Natural killer cell treated with Interleukin-12 subunit alpha and Interleukin-12 subunit beta and Interleukin-15 and Interleukin-18, amount 100 ng/mL, for 72 hours (primary cell): Measurements from ENCODE around the gene GNG14. TPM values are rescaled to one million over a fixed set of nuclear protein-coding genes. Genes with fewer than 3 reads are reported as not detected.
"Not testable (repeated sequence)": the region's sequence is repeated elsewhere in the genome, so short reads cannot be mapped to it uniquely, and the experiment has no call there.

Experiments
- ATAC-seq, 2 donors: fragments of 150-1000 bp; cut with Tn5 transposase in 1 of 2; sonication (Bioruptor Pico), chemical (Tn5 transposase) in 1 of 2; 2 replicates each; pipeline ENCODE4 v1.10.0; 2021
- DNase-seq: peaks from one replicate; pipeline ENCODE4 v3.0.0; 2022; ENCODE audit warnings: low spot score
- H3K27ac Mint-ChIP-seq, 2 donors: 1 replicate in 1 of 2; 2 replicates in 1 of 2; pipeline ENCODE4 v1.8.0; 2022; ENCODE audit warnings: mixed read lengths in 2 of 2, mild to moderate bottlenecking in 1 of 2, moderate library complexity in 1 of 2
- H3K27me3 Mint-ChIP-seq, 2 donors: 1 replicate in 1 of 2; 2 replicates in 1 of 2; pipeline ENCODE4 v1.8.0; 2022; ENCODE audit warnings: mixed read lengths in 2 of 2
- H3K36me3 Mint-ChIP-seq: one replicate; pipeline ENCODE4 v1.8.0; 2022; ENCODE audit warnings: mixed read lengths
- H3K4me1 Mint-ChIP-seq, 2 donors: 1 replicate in 1 of 2; 2 replicates in 1 of 2; pipeline ENCODE4 v1.8.0; 2022; ENCODE audit warnings: low read depth in 2 of 2, mixed read lengths in 2 of 2, mild to moderate bottlenecking in 1 of 2
- H3K4me3 Mint-ChIP-seq: one replicate; pipeline ENCODE4 v1.8.0; 2022; ENCODE audit warnings: mixed read lengths
- H3K9me3 Mint-ChIP-seq: 2 replicates; pipeline ENCODE4 v1.8.0; 2022; ENCODE audit warnings: mixed read lengths
- total RNA-seq, 2 donors: library from RNA; stranded (reverse); gene quantifications; one replicate each; pipeline ENCODE4 v1.2.3, GENCODE V29; 2022

Gene GNG14
- total RNA-seq, 2 donors from 2014 or later, result not detected

DNA sequence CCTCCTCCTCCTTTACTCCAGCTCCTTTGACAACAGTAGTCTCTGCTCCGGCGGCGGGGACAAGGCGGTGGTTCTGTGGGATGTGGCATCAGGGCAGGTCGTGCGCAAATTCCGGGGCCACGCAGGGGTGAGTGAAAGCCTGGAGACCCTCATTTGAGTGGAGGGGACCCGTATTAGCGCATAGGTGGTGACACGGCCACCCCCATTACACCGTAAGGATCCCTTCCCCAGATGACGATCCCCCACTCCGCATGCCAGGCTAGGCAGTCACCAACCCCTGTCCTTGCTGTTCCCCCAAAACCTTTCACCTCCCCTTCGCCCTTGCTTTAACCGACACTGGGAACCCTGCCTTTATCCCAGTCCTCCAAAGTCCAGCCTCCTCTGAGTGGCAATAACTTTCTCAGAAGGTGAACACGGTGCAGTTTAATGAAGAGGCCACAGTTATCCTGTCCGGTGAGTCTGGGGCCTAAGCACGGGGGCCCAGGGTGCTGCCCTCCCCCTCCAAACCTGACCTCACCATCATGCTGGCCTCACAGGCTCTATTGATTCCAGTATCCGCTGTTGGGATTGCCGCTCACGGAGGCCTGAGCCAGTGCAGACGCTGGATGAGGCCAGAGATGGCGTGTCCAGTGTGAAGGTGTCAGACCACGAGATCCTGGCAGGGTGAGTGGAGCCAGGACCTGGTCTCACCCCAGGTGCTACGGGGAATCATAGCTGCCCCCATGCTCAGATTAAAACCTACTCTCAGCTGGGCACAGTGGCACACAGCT, 17.5 kb upstream of the GNG14 start:
- Mint-ChIP-seq H3K4me1 (peaks cover 41 to 47% of the 10 kb centered on the region in 2 donors), H3K9me3 (no peaks in the 10 kb centered on the region)

DNA sequence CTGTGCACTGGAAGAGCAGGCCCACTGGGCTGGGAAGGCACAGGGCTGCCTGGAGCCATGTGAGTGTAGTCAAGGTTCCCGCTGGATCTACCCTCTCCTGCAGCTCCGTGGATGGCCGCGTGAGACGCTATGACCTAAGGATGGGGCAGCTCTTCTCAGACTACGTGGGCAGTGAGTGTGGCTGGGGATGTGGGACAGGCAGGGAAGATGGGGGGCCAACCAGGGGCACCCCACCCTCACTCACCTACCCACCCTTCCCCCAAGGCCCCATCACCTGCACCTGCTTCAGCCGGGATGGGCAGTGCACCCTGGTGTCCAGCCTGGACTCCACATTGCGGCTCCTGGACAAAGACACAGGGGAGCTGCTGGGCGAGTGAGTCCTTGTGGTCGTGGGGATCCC, 15.1 kb upstream of the GNG14 start:
- no peak overlapping the region for H3K4me3 Mint-ChIP-seq
- H3K9me3 Mint-ChIP-seq, result no peaks in the 10 kb centered on the region
- peaks cover 38 to 44% of the 10 kb centered on the region in 2 donors for H3K4me1 Mint-ChIP-seq
- peaks cover 10% of the 10 kb centered on the region for H3K36me3 Mint-ChIP-seq
- no peaks in the 10 kb centered on the region for H3K27me3 Mint-ChIP-seq
- H3K27ac Mint-ChIP-seq, result no peak overlapping the region
- ATAC-seq (no peak), DNase-seq (no peak)

More for the DNA sequence above, 17.5 kb upstream of the GNG14 start:
- ATAC-seq (no peak), DNase-seq (no peak)
- H3K36me3 Mint-ChIP-seq, result peaks cover 7% of the 10 kb centered on the region
- no peaks in the 10 kb centered on the region for H3K27me3 Mint-ChIP-seq
- H3K4me3 Mint-ChIP-seq, result peak overlapping the region; percentile 99
- H3K27ac Mint-ChIP-seq, result peak overlapping the region; percentile 100

DNA sequence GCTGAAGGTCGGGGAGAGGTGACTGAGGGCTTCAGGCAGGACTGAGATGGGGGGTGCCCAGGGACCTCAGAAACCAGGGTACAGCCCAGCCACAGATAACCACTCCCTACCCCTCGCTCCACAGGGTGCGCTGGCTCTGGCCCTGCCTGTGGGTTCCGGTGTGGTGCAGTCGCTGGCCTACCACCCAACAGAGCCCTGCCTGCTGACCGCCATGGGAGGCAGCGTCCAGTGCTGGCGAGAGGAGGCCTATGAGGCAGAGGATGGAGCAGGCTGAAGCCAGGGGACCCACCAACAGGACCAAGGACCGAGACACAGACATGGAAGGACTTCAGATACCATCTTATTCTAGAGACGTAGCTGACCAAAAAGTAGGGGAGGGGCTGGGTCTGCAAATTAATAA, 12.4 kb upstream of the GNG14 start:
- H3K27ac Mint-ChIP-seq, result no peak overlapping the region
- no peaks in the 10 kb centered on the region for H3K27me3 Mint-ChIP-seq
- H3K9me3 Mint-ChIP-seq, result no peaks in the 10 kb centered on the region
- ATAC-seq (no peak), DNase-seq (no peak)
- peaks cover 30 to 35% of the 10 kb centered on the region in 2 donors for H3K4me1 Mint-ChIP-seq
- H3K36me3 Mint-ChIP-seq, result peaks cover 10% of the 10 kb centered on the region
- H3K4me3 Mint-ChIP-seq, result no peak overlapping the region

DNA sequence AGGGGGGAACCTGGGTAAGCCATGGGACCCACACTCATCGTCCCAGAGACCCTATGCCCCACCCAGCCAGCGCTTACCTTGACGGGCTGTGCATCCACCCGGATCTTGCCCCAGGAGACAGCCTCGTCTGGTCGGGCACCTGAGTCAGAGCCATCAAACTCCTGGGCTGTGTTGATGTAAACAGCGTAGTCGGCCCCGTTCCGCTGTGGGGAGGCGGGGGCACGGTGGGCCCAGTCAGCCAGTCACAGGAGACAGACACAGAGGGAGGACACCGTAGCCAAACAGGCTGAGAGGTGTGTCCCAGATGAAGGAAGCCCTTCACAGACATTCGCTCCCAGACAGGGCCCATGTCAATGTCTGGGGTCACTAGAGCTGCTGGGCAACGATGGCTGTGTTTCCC, 11.9 kb upstream of the GNG14 start:
- Mint-ChIP-seq H3K36me3 (peaks cover 13% of the 10 kb centered on the region), H3K4me1 (peaks cover 31 to 34% of the 10 kb centered on the region in 2 donors), H3K27me3 (no peaks in the 10 kb centered on the region), H3K4me3 (no peak overlapping the region), H3K9me3 (no peaks in the 10 kb centered on the region), H3K27ac (peak overlapping the region in 1 of 2 donors; percentile 57)
- DNase-seq (no peak), ATAC-seq (no peak)

DNA sequence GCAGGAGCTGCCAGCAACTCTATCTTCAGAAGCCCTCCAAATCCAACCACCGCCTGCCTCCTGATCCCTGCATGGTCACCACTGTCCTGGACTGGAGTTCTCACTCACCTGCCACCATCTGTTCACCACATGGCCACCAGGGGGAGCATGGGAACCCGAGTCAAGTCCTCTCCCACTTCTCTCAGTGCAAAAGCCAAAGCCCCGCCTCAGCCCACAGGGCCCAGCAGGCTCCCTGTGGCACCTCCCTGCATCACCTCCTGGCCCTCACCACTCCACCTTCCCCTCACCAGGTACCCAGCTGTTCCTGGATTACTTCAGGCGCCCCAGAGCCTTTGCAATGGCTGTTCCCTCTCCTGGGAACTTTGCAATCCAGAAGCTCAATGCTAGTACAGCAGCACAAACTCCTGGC, 11.4 kb upstream of the GNG14 start:
- Mint-ChIP-seq H3K4me1 (peaks cover 35 to 39% of the 10 kb centered on the region in 2 donors), H3K9me3 (no peaks in the 10 kb centered on the region), H3K27me3 (no peaks in the 10 kb centered on the region), H3K27ac (peak overlapping the region in 1 of 2 donors; percentile 57), H3K4me3 (no peak overlapping the region), H3K36me3 (peaks cover 17% of the 10 kb centered on the region)
- peak; percentile 84 for DNase-seq
- ATAC-seq, result peak; percentile 44 to 49

DNA sequence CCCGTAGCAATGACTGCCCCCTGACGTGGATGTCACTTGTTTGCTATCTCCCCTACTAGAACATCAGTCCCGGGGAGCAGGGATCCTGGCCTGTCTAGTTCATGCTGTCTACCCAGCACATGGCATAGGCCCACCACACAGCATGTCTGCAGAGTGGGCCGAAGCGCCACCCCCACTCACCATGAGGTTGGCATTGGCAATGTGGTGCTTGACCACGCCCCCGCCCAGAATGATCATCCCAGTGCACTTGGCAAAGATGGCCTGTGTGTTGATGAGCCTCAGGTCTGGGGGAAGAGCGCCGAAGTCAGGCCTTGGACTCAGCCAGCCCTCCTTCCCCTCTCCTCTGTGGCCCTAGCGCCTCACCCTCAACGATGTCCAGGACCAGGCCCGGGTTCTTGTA, 10.9 kb upstream of the GNG14 start:
- H3K9me3 Mint-ChIP-seq, result no peaks in the 10 kb centered on the region
- DNase-seq (no peak), ATAC-seq (no peak)
- peak overlapping the region in 1 of 2 donors; percentile 57 for H3K27ac Mint-ChIP-seq
- H3K36me3 Mint-ChIP-seq, result peaks cover 16% of the 10 kb centered on the region
- H3K4me1 Mint-ChIP-seq, result peaks cover 34 to 38% of the 10 kb centered on the region in 2 donors
- H3K4me3 Mint-ChIP-seq, result no peak overlapping the region
- no peaks in the 10 kb centered on the region for H3K27me3 Mint-ChIP-seq

DNA sequence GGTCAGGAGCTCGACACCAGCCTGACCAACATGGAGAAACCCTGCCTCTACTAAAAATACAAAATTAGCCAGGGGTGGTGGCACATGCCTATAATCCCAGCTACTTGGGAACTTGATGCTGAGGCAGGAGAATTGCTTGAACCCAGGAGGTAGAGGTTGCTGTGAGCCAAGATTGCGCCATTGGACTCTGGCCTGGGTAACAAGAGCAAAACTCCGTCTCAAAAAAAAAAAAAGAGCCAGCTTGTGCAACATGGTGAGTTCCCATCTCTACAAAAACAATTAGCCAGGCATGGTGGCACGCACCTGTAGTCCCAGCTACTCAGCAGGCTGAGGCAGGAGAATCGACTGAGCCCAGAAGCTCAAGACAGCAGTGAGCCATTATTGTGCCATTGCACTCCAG, 9.8 kb upstream of the GNG14 start:
- peaks cover 12% of the 10 kb centered on the region for H3K36me3 Mint-ChIP-seq
- peaks cover 31 to 34% of the 10 kb centered on the region in 2 donors for H3K4me1 Mint-ChIP-seq
- H3K4me3 Mint-ChIP-seq, ATAC-seq, DNase-seq, H3K9me3 Mint-ChIP-seq, H3K27me3 Mint-ChIP-seq, H3K27ac Mint-ChIP-seq: not testable (repeated sequence)

DNA sequence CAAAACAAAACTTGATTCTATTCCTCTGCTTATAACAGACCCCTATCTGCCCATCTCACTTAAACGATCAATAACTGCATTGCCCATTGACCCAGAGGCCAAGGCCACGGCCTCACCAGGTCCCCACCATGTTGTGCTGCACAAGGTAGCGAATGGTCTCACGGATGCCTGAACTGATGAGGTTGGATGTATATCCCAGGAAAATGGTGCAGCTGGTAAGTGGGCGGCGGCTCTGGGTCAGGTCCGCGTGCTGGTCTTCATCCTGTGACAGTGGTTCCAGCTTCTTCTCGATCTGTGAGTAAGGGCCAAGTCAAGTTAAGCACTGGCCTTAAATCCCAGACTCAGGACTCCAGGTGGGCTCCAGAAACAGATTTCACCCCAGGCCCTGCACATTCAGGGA, 7.8 kb upstream of the GNG14 start:
- H3K9me3 Mint-ChIP-seq, result no peaks in the 10 kb centered on the region
- peaks cover 25 to 29% of the 10 kb centered on the region in 2 donors for H3K4me1 Mint-ChIP-seq
- DNase-seq, result no peak
- no peak overlapping the region for H3K27ac Mint-ChIP-seq
- ATAC-seq, result no peak
- peak overlapping the region; percentile 97 for H3K4me3 Mint-ChIP-seq
- H3K27me3 Mint-ChIP-seq, result no peaks in the 10 kb centered on the region
- peaks cover 12% of the 10 kb centered on the region for H3K36me3 Mint-ChIP-seq

DNA sequence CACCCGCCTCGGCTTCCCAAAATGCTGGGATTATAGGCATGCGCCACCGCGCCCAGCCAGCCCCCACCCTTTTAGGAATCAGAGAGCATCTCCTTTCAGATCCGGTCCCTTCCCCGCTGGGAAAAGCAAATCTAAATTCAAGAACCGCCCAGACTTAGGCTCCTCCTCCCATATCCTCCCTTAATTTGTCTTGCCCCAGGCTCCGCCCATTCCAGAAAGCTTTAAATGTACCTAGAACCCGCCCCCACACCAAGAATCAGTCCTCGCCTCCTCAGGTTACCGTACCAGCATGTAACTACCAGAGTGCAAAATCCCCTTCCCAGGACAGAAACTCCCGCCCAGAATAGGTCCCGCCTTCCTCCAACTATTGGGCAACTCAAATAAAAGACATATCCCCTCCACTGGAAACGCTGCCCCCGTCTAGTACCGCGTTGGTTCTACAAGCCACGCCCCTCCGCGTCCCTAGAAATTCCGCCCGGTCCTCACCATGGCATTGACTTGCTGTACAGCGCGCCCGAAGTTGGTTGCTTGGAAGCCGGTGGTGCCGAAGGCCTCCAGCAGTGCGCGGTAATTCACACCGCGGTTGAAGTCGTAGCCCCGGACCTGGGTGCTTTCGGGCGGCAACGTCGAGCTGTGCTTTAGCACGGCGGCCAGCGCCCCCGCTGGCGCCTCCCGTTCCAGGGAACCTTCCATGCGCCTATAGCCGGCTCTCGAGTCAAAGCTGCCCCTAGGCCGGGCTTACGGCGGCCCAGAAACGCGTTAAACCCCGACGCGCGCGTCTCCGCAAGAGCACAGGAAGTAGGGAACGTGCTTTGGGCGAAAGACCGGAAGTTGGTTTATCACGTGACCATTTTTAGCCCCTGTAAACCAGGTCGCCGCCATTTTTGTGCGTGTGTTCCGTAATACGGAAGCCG, 6.5 kb upstream of the GNG14 start, which contains the start of gene DHPS:
TSS of gene DHPS (minus strand) at position 807 of the 914 bp plus-strand sequence. CDS start at position 693, 114 bp downstream.
- Mint-ChIP-seq H3K9me3 (no peaks in the 10 kb centered on the region), H3K27me3 (no peaks in the 10 kb centered on the region), H3K4me1 (peaks cover 26% of the 10 kb centered on the region in 2 donors), H3K36me3 (peaks cover 11% of the 10 kb centered on the region), H3K4me3 (peak within 1 kb of the TSS; percentile 97), H3K27ac (peak within 1 kb of the TSS; percentile 92 to 100)
- DNase-seq, result peak; percentile 95
- peak; percentile 87 to 89 for ATAC-seq

DNA sequence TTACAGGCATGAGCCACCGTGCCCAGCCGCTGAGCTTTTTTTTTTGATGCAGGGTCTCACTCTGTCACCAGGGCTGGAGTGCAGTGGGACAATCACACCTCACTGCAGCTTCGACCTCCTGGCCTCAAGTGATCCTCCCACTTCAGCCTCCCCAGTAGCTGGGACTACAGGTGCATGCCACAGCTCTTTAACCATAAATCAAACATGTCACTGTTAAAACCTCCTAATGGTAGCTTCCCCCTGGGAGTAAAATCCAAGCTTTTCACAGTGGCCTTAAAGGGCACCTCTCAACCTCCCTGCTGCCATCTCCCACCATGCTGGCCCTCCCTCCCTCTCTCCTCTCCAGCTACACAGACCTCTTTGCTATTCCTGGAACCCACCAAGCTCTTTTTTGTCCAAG, 2.0 kb upstream of the GNG14 start:
- H3K4me1 Mint-ChIP-seq, result peaks cover 8 to 11% of the 10 kb centered on the region in 2 donors
- no peaks in the 10 kb centered on the region for H3K9me3 Mint-ChIP-seq
- peaks cover 6% of the 10 kb centered on the region for H3K36me3 Mint-ChIP-seq
- no peak overlapping the region for H3K27ac Mint-ChIP-seq
- no peak for DNase-seq
- no peak overlapping the region for H3K4me3 Mint-ChIP-seq
- H3K27me3 Mint-ChIP-seq, result no peaks in the 10 kb centered on the region
- no peak for ATAC-seq

DNA sequence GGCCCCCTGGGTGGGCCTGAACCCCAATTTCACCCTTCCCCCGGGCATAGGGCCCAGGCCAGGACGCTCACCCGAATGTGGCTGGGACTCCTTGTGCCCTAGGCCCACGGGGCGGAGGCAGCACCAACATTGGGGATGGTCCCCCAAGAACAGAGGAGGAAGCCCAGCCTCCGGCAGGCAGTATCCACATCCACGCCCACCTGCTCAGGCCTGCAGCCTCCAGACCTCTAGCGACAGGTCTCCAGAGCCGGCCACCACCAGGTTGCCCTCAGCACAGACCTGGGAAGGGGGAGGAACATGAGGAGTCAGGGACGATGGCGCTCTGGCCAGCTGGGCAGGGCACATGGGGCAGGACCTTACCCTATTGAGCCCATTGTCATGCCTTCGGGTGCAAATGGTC, 1.2 kb downstream of the GNG14 start:
- Mint-ChIP-seq H3K36me3 (no peaks in the 10 kb centered on the region), H3K4me3 (no peak overlapping the region), H3K27ac (no peak overlapping the region), H3K4me1 (peaks cover 0 to 3% of the 10 kb centered on the region in 2 donors), H3K9me3 (no peaks in the 10 kb centered on the region), H3K27me3 (no peaks in the 10 kb centered on the region)
- DNase-seq (no peak), ATAC-seq (peak in 1 of 2 donors; percentile 18)

DNA sequence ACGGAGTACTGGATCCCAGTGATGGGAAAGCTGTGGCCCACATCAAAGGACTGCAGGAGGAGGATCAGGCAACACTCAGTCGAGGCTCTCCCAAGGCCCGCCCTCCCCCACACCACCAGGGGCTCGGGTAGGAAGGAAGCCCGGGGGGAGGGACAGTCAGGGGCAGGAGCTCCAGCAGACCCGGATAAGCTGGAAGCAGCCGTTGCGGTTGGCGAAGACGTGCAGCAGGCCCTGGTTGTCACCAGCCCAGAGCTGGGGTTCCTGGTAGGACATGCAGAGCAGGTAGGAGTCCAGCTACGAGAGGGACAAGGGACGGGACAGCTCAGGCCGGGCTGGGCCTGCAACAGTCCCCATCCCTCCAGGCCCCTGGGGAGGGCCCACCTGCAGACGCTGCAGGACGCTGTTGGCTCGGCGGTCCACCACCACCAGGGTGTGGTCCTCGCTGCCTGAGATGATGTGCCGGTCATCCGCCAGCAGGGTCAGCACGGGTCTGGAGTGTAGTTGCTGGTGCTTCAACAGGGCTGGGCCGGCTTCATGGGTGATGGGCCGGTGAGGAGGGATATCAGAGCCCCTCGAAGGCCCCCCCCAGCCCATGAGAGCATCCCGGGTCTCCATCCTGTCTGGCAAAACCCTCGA, 1.9 kb downstream of the GNG14 start:
- no peak for DNase-seq

DNA sequence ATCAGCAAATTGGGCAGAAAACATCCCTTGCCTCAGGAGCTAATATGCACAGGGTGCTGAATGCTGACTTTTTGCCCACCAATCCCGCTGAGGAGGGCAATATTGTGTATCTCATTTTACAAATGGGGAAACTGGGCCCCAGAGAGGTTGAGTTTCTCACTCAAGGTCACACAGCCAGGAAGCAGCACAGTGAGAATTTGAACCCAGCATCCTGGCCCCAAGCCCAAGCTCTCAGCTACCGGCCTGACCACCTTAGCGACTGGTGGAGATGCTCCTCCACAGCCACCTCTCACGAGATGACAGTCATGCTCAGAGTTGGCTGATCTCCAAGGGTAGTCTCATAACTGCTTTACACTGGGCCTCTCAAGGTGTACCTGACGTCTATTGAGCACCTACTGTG, 5.2 kb downstream of the GNG14 start:
- no peak overlapping the region for H3K27ac Mint-ChIP-seq
- DNase-seq (no peak), ATAC-seq (no peak)
- no peak overlapping the region for H3K4me3 Mint-ChIP-seq
- H3K36me3 Mint-ChIP-seq, result peaks cover under 1% of the 10 kb centered on the region
- peaks cover 4 to 6% of the 10 kb centered on the region in 2 donors for H3K4me1 Mint-ChIP-seq
- H3K27me3 Mint-ChIP-seq, result no peaks in the 10 kb centered on the region
- H3K9me3 Mint-ChIP-seq, result no peaks in the 10 kb centered on the region

More for the DNA sequence above, 1.9 kb downstream of the GNG14 start:
- H3K9me3 Mint-ChIP-seq, result no peaks in the 10 kb centered on the region
- no peaks in the 10 kb centered on the region for H3K36me3 Mint-ChIP-seq
- ATAC-seq, result peak; percentile 15 to 31
- H3K27ac Mint-ChIP-seq, result no peak overlapping the region
- peaks cover 0 to 3% of the 10 kb centered on the region in 2 donors for H3K4me1 Mint-ChIP-seq
- H3K4me3 Mint-ChIP-seq, result no peak overlapping the region
- no peaks in the 10 kb centered on the region for H3K27me3 Mint-ChIP-seq
